HG03558 (cell line): ENCODE results near the gene ANKRD34A.

ENCODE experiments used
- ATAC-seq: cut with Tn5 transposase; IDR thresholded peaks from one replicate; pipeline ENCODE4 v1.9.1; 2021; ENCODE audit warnings: moderate number of reproducible peaks; ENCODE audit not compliant: unreplicated experiment; ENCODE audit errors: extremely low read depth

ANKRD34A gene

DNA sequence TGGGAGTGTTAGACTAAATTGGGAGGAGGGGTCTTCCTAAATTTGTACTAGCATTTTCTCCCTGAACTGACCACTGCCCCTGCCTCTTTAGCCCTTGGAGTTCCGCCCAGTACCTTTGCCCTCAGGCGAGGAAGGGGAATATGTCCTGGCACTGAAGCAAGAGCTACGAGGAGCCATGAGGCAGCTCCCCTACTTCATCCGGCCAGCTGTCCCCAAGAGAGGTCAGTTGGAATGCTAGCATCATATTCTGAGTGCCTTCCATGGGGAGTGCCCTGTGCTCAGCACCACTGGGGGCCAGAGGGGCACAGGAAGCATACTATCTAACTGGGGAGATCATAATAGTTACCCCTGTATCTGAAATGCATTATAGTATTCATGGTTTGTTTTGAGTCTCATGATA, 10.8 kb upstream of the ANKRD34A start:
- ATAC-seq, result no peak

DNA sequence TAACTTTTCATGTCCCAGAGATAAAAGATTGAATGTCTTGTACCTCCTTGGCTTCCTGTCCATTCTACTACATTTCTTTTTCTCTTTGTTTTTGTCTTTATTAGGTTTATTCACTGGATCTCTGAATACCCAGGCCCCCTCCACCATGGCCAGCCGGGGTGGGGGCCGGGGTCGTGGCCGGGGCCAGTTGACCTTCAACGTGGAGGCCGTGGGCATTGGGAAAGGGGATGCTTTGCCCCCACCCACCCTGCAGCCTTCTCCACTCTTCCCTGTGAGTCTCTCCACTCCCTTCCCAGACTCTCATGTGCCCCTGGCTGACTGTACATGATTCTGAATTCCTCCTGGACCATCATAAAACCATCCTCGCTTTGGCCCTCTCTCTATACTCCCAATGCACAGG, 10.3 kb upstream of the ANKRD34A start:
- no peak for ATAC-seq

GRCh38 chr1:145972580-145972979, 8.2 kb upstream of the ANKRD34A start:
- no peak for ATAC-seq

GRCh38 chr1:145967288-145967687, 2.9 kb upstream of the ANKRD34A start:
- no peak for ATAC-seq

- no peak for ATAC-seq
Observed at GRCh38 chr1:145965119-145965744, 857 bp upstream of the ANKRD34A start.

GRCh38 chr1:145963265-145964019, 933 bp downstream of the ANKRD34A start:
- no peak for ATAC-seq

- ATAC-seq, result no peak
Observed at GRCh38 chr1:145962157-145963102, 1.9 kb downstream of the ANKRD34A start.

- ATAC-seq, result no peak
Observed at GRCh38 chr1:145961425-145962156, 2.8 kb downstream of the ANKRD34A start.

DNA sequence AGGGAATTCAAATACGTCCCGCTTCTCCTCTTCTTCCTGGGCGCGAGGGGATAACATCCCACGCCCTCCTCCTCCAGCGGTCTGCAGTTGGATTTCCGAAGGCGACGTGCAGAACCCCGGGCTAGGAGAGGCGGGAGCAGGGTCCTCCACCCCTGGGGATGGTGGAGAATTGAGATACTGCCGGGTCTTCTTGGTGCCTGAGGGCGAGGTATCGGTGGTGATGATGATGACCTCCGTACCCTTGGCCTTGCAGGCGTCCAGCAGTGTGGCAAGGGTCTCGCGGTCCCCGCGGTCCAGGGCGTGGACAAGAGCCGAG, 3.3 kb downstream of the ANKRD34A start:
- no peak for ATAC-seq

- ATAC-seq, result no peak
Observed at GRCh38 chr1:145960468-145961108, 3.8 kb downstream of the ANKRD34A start.

GRCh38 chr1:145959957-145960467, 4.4 kb downstream of the ANKRD34A start:
- ATAC-seq, result no peak

DNA sequence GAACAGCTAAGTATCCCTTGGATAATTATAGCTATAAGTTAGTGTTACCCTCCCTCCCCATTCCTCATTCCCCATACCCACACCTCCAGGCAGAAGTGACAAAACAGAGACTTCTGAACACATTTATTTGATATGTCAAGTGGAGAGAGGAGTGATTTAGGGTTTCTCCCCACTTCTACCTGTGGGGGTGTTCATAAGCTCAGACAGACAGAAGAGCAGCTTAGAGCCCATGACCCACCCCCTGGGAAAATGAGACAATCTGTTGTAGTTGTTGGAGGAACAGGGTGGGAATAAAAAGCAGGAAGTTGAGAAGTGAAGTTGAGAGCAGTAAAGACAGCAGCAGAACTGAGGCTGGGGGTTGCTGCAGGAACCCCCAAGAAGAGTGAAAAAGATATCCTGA, 5.0 kb downstream of the ANKRD34A start:
- ATAC-seq, result no peak

GRCh38 chr1:145958734-145959133, 5.6 kb downstream of the ANKRD34A start:
- ATAC-seq, result no peak

GRCh38 chr1:145957443-145958319, 6.7 kb downstream of the ANKRD34A start, which contains the start of gene LIX1L:
TSS of gene LIX1L (minus strand) at chr1:145958017. CDS start at chr1:145957927, 90 bp downstream.
- ATAC-seq, result peak; percentile 83

DNA sequence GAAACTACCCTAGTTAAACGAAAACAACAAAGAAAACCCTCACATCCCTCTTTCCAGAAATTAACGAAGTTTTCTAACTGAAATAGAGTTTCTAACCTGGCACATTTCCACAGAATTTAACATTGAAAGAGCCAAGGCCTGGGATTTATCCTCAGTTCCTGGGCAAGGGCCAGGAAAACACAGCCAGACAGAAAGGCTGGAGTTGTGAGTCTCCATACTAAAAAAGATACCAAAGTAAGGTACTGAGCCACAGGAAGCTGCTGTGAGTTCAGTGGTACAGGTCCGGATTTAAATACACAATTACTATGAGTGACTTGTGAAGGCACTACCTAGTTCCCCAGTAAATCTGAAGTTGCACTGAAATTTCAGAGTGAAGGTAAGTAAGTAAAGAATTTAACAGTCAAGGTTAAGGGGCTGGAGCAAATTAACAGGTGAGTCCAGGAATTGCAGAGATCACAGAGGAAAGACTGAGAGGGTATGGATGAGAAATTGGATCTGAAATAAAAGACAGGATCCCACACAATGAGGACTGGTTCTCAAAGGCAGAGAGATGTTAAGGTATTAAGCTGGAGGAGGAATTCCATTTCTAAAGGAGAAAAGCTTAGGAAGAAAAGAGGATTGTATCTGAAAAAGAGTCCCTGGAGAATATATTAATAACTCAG, 7.5 kb downstream of the ANKRD34A start:
- ATAC-seq, result no peak

GRCh38 chr1:145956361-145956760, 8.0 kb downstream of the ANKRD34A start:
- ATAC-seq, result no peak

GRCh38 chr1:145955436-145955835, 8.9 kb downstream of the ANKRD34A start:
- no peak for ATAC-seq

DNA sequence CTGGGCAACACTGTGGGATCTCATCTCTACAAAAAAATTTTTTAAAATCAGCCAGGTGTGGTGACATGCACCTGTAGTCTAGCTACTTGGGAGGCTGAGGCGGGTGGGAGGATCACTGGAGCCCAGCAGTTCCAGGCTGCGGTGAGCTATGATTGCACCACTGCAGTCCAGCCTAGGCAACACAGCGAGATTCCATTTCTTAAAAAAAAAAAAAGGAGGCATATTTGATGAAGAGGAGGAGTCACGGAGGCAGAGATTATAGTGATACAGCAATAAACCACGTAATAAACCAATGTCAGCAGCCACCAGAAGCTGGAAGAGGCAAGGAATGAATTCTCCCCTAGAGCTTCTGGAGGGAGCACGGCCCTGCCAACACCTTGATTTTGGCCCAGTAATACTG, 10.5 kb downstream of the ANKRD34A start:
- ATAC-seq, result no peak
